AG10803 (cell line): ENCODE results near the gene CCT6A.
"Not testable (repeated sequence)": the region's sequence is repeated elsewhere in the genome, so short reads cannot be mapped to it uniquely, and the experiment has no call there.

ENCODE experiments used
- DNase-seq: peaks from one replicate; pipeline ENCODE4 v3.0.0; 2010; ENCODE audit warnings: low read depth
- H3K4me3 ChIP-seq: 2 replicates; pipeline ENCODE4 v1.5.1; 2011; ENCODE audit warnings: mild to moderate bottlenecking, low read length, control low read depth
- TF ChIP-seq, protein P1 (sequence below): conservative IDR thresholded peaks from 2 replicates; pipeline ENCODE4 v1.5.1; 2011; ENCODE audit warnings: mild to moderate bottlenecking, low read length, control low read depth, inconsistent platforms

CCT6A gene

DNA sequence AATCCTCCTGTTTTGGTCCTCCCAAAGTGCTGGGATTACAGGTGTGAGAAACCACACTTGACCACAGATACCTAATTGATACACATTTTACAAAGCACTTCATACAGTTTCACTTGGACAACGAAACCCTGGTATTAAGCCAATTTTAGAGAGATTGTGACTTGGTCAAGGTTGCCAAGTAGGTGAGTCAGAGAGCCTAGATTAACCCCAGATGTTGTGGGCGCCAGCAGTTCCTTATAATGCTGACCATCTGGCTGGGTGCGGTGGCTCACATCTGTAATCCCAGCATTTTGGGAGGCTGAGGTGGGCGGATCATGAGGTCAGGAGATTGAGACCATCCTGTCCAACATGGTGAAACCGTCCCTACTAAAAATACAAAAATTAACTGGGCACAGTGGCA lies 46.1 kb downstream of the CCT6A start:
- TF ChIP-seq, protein P1, sequence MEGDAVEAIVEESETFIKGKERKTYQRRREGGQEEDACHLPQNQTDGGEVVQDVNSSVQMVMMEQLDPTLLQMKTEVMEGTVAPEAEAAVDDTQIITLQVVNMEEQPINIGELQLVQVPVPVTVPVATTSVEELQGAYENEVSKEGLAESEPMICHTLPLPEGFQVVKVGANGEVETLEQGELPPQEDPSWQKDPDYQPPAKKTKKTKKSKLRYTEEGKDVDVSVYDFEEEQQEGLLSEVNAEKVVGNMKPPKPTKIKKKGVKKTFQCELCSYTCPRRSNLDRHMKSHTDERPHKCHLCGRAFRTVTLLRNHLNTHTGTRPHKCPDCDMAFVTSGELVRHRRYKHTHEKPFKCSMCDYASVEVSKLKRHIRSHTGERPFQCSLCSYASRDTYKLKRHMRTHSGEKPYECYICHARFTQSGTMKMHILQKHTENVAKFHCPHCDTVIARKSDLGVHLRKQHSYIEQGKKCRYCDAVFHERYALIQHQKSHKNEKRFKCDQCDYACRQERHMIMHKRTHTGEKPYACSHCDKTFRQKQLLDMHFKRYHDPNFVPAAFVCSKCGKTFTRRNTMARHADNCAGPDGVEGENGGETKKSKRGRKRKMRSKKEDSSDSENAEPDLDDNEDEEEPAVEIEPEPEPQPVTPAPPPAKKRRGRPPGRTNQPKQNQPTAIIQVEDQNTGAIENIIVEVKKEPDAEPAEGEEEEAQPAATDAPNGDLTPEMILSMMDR, result no peak
- H3K4me3 ChIP-seq, result no peak overlapping the region
- peak; percentile 96 for DNase-seq

DNA sequence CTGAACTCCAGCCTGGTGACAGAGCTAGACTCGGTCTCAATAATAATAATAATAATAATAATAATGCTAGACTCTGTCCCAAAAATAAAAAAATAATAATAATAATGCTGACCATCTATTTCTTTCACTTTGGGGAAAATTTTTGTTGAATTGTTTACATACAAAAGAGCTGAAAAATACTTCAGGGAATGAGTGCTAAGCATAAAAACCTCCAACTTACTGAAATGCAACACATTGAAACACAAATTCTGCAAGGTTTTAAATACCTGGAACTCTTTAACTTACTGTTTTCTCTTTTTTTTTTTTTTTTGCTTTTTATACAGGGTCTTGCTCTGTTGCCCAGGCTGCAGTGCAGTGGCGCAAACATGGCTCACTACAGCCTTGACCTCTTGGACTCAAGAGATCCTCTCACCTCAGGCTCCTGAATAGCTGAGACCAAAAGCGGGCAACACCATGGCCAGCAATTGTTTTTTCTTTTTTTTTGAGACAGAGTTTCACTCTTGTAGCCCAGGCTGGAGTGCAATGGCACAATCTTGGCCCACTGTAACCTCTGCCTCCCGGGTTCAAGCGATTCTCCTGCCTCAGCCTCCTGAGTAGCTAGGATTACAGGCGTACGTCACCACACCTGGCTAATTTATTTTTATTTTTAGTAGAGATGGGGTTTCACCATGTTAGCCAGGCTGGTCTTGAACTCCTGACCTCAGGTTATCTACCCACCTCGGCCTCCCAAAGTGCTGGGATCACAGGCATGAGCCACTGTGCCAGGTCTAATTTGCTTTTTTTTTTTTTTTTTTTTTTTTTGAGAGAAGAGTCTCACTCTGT lies 46.8 kb downstream of the CCT6A start:
- not testable (repeated sequence) for DNase-seq, H3K4me3 ChIP-seq

DNA sequence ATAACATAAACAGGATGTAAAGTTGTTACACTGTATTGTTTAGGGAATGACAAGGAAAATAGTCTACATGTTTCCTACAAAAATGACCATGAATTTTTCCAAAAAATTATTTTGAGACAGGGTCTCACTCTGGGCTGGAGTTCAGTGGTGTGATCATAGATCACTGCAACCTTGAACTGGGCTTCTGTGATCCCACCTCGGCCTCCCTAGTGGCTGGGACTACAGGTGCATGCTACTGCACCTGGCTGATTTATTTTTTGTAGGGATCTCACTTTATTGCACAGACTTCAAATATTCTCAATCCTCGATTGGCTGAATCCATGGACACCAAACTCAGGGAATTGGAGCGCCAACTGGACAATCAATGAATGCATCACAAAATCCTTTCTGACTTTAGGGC lies 48.1 kb downstream of the CCT6A start:
- no peak overlapping the region for H3K4me3 ChIP-seq
- no peak for DNase-seq
- TF ChIP-seq, protein P1, result no peak

DNA sequence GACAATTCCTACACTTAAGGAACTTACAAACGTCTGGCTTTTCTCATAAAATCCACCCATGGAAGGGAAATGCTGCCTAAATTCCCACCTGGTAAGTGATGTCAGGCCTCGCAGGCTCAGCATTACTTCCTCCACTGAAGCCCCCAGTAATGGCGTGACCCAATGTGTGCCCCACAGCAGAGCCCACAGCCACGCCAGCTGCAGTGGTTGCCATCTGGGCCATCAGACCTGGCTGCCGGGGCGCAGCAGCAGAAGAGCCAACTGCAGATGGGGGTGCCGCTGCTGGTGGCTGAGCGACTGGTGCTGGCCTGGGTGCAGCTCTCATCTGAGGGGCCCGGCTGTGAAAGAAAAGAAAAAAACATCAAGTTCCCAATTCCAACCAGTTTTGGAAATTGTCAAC lies 52.6 kb downstream of the CCT6A start:
- not testable (repeated sequence) for H3K4me3 ChIP-seq, DNase-seq

DNA sequence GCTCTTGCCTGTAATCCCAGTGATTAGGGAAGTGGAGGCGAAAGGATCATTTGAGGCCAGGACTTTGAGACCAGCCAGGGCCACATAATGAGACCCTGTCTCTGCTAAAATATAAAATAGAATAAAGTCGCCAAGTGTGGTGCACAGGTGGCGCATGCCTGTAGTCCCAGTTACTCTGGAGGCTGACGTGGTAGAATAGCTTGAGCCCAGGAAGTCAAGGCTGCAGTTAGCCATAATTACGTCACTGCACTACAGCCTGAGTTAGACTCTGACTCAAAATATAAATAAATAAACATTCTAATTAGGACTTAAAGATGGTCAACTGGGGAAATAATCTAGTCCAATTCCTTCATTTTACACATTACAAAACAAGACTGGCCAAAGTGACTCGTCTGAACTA lies 53.9 kb downstream of the CCT6A start:
- peak overlapping the region; percentile 95 for H3K4me3 ChIP-seq
- TF ChIP-seq, protein P1, result no peak
- peak; percentile 71 for DNase-seq

DNA sequence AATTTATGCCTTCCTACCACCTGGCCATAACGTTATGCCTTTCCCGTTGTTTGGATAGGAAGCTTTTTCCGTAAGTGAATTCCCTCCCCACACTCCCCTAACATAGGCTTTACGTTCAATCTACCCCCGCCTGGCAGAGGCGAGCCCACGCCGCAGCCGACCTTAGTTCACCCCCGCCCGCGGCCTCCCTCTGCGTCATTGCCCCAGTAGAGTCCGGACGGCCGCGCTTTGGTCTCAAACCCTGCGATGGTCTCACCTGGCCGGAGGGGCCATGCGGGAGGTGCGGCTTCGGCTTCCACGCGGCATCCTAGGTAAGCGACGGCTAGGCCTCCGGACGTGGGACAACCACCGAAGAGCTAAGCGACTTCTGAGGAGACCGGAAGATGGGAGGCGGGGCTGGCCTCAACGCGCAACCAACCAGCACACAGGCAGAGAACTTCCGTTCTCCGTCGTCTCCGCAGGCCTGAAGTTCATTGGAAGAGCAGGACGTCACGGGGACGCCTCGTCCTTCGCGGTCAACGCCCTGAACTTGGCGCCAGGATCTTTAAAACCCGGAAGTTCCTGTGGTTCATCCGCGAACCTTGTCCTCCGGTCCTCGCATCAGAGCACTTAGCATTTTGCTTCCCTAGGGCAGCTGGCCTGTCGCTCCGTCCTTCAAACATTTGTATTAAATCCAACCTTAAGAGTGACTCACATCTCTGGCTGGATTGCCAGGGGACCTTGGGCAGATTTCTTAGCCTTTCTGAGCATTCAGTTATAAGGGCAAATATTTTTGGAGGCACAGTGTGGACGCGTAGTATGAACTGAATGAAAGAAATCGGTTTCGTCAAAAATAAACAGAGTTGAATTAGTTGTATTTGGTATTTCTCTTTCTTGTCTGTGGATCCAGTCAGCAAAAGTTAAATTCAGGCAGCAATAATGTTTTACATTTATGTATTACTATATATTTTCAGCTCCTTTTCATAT lies 54.8 kb downstream of the CCT6A start, which contains the start of gene CHCHD2:
Gene CHCHD2, minus strand, starts transcription at position 369 of the 966 bp plus-strand sequence. Its CDS starts 63 bp downstream, at position 306.
- H3K4me3 ChIP-seq, result peak within 1 kb of the TSS; percentile 95
- TF ChIP-seq, protein P1, result no peak
- peak; percentile 99 for DNase-seq

DNA sequence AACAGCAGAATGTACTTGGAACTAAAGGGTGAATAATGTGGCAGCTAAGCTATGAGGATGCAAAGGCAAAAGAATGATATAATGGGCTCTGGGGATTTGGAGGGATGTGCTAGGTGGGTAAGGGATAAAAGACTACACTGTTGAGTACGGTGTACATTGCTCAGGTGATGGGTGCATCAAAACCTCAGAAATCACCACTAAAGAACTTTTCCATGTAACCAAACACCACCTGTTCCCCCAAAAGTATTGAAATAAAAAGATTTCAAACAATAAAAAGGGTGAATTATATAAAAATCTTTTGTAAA lies 56.3 kb downstream of the CCT6A start:
- H3K4me3 ChIP-seq, result no peak overlapping the region
- no peak for DNase-seq
- TF ChIP-seq, protein P1, result no peak

DNA sequence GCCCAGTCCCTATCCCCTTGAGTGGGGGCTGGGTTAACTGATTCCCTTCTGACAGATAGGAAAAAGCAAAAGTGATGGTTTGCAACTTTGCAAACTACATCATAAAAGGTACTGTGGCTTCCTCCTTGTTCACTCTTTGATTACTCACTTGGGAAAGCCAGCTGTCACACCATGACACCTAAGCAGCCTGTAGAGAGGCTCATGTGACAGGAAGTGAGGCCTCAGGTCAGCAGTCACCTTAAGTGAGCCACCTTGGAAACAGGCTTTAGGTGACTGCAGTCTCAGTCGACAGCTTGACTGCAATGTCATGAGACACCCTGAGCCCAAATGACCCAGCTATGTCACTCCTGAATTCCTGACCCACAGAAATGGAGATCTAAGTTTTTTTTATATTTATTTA lies 59.0 kb downstream of the CCT6A start:
- TF ChIP-seq, protein P1, result no peak
- H3K4me3 ChIP-seq, result no peak overlapping the region
- DNase-seq, result no peak

DNA sequence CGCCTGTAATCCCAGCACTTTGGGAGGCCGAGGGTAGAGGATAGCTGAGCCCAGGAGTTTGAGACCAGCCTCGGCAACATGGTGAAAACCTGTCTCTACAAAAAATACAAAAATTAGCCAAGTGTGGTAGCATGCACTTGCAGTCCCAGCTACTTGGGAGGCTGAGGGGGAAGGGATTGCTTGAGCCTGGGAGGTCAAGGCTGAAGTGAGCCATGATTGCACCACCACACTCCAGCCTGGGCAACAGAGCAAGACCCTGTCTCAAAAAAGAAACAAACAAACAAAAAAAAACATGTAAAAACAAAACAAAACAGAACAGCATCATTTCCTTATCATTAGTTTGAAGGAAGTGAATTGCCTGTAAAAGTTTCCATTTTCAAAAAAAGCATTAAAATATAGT lies 60.7 kb downstream of the CCT6A start:
- DNase-seq, result not testable (repeated sequence)

More for the DNA sequence above, 60.7 kb downstream of the CCT6A start:
- not testable (repeated sequence) for H3K4me3 ChIP-seq
